HG02943 (cell line): Measurements from ENCODE around the gene TTF2.
A peak's percentile ranks its signal among the peaks of the same experiment; 100 is the strongest.
"Not testable (repeated sequence)": the region's sequence is repeated elsewhere in the genome, so short reads cannot be mapped to it uniquely, and the experiment has no call there.

ENCODE experiments used
- ATAC-seq: cut with Tn5 transposase; IDR thresholded peaks from one replicate; pipeline ENCODE4 v1.9.1; 2021; ENCODE audit warnings: mild to moderate bottlenecking, low read depth, moderate library complexity; ENCODE audit not compliant: unreplicated experiment

Gene TTF2

GRCh38 chr1:117089996-117090395 lies 29.9 kb downstream of the TTF2 start:
- ATAC-seq = no peak

GRCh38 chr1:117092594-117092993 lies 32.5 kb downstream of the TTF2 start:
- ATAC-seq = no peak

- ATAC-seq = no peak
Observed at GRCh38 chr1:117093091-117093534, 33.0 kb downstream of the TTF2 start.

- ATAC-seq = peak; percentile 79
Observed at GRCh38 chr1:117093870-117094621, 33.9 kb downstream of the TTF2 start.

GRCh38 chr1:117094841-117095604 lies 34.9 kb downstream of the TTF2 start:
- no peak for ATAC-seq

GRCh38 chr1:117096951-117097408 lies 36.9 kb downstream of the TTF2 start:
- no peak for ATAC-seq

- ATAC-seq = no peak
Observed at GRCh38 chr1:117097443-117097842, 37.3 kb downstream of the TTF2 start.

GRCh38 chr1:117098287-117098890 lies 38.3 kb downstream of the TTF2 start:
- ATAC-seq = no peak

- ATAC-seq = no peak
Observed at GRCh38 chr1:117101334-117101733, 41.2 kb downstream of the TTF2 start.

- ATAC-seq = not testable (repeated sequence)
Observed at GRCh38 chr1:117101858-117102257, 41.7 kb downstream of the TTF2 start.

- no peak for ATAC-seq
Observed at GRCh38 chr1:117104986-117105385, 44.9 kb downstream of the TTF2 start.

- no peak for ATAC-seq
Observed at GRCh38 chr1:117105722-117106121, 45.6 kb downstream of the TTF2 start.

GRCh38 chr1:117106478-117106877 lies 46.4 kb downstream of the TTF2 start:
- no peak for ATAC-seq

- no peak for ATAC-seq
Observed at GRCh38 chr1:117107364-117107763, 47.2 kb downstream of the TTF2 start.

GRCh38 chr1:117110774-117111173 lies 50.6 kb downstream of the TTF2 start:
- ATAC-seq = no peak

- no peak for ATAC-seq
Observed at GRCh38 chr1:117112047-117112717, 52.1 kb downstream of the TTF2 start.

GRCh38 chr1:117113199-117113598 lies 53.1 kb downstream of the TTF2 start:
- ATAC-seq = no peak

- ATAC-seq = no peak
Observed at GRCh38 chr1:117114877-117115276, 54.8 kb downstream of the TTF2 start.

GRCh38 chr1:117116090-117116783 lies 56.1 kb downstream of the TTF2 start:
- no peak for ATAC-seq

GRCh38 chr1:117116784-117117130 lies 56.6 kb downstream of the TTF2 start:
- ATAC-seq = no peak
